ENCODE data around the gene CDC27. TPM values are rescaled to one million over a fixed set of nuclear protein-coding genes. Genes with fewer than 3 reads are reported as not detected.

The CDC27 gene
- total RNA-seq, 1 experiment from 2014 or later: 97.5 TPM

- Histone ChIP-seq H3K36me3 (ENCODE audit: control insufficient read depth, insufficient read depth, low read length) (no peaks in the 10 kb centered on the region), H3K9me3 (ENCODE audit: control insufficient read depth, insufficient read depth, low read depth, low read length) (no peaks in the 10 kb centered on the region), H3K27ac (ENCODE audit: low read length) (no peak overlapping the region), H3K4me3 (ENCODE audit: low read depth in 2 of 2, low read length in 2 of 2) (no peak overlapping the region), H3K27me3 (ENCODE audit: control insufficient read depth, insufficient read depth, low read length) (no peaks in the 10 kb centered on the region), H3K4me1 (ENCODE audit: control insufficient read depth, insufficient read depth, low read length) (peaks cover 3% of the 10 kb centered on the region; the same call in 1 of the 2 replicates)
- no TSS peak for BruUV-seq (replicated peaks)
- POLR2A ChIA-PET: no interaction called here
- no peak for DNase-seq (ENCODE audit: low read depth, low spot score)
- ATAC-seq: no peak
- CTCF ChIA-PET: no interaction called here
- no peak for TF ChIP-seq CTCF (IDR thresholded peaks at IDR 0.05)
- no peak for TF ChIP-seq POLR2AphosphoS5 (IDR thresholded peaks at IDR 0.05; ENCODE audit: low read depth, low read length)
- no peak for TF ChIP-seq TCF7L2 (IDR thresholded peaks at IDR 0.05; ENCODE audit: low read depth, low read length)
- TF ChIP-seq REST (IDR thresholded peaks at IDR 0.05; ENCODE audit: insufficient read depth in 1 of 2, low read depth in 2 of 2, low read length in 1 of 2): no peak
- TF ChIP-seq SIN3A (IDR thresholded peaks at IDR 0.05; ENCODE audit: borderline replicate concordance, insufficient read depth, low read depth, low read length): no peak
- in situ Hi-C loops (cut with HindIII; ENCODE audit: low pct_unique_long_range_greater_than_20kb, low sequenced_read_pairs) (no loop called here), intact Hi-C loops (cut with micrococcal nuclease; ENCODE audit: unreplicated experiment) (no loop called here)
These were observed 33.9 kb upstream of the CDC27 start for GRCh38 chr17:47223007-47223406.

- Histone ChIP-seq H3K36me3 (ENCODE audit: control insufficient read depth, insufficient read depth, low read length) (no peaks in the 10 kb centered on the region), H3K27ac (ENCODE audit: low read length) (no peak overlapping the region), H3K27me3 (ENCODE audit: control insufficient read depth, insufficient read depth, low read length) (no peaks in the 10 kb centered on the region), H3K4me1 (ENCODE audit: control insufficient read depth, insufficient read depth, low read length) (peaks cover 3% of the 10 kb centered on the region; the same call in 1 of the 2 replicates), H3K9me3 (ENCODE audit: control insufficient read depth, insufficient read depth, low read depth, low read length) (no peaks in the 10 kb centered on the region), H3K4me3 (ENCODE audit: low read depth in 2 of 2, low read length in 2 of 2) (no peak overlapping the region)
- in situ Hi-C loops (cut with HindIII; ENCODE audit: low pct_unique_long_range_greater_than_20kb, low sequenced_read_pairs): no loop called here
- intact Hi-C loops (cut with micrococcal nuclease; ENCODE audit: unreplicated experiment): no loop called here
- no TSS peak for BruUV-seq (replicated peaks)
- ChIA-PET CTCF (no interaction called here), POLR2A (no interaction called here)
- TF ChIP-seq POLR2AphosphoS5 (IDR thresholded peaks at IDR 0.05; ENCODE audit: low read depth, low read length) (no peak), CTCF (IDR thresholded peaks at IDR 0.05) (no peak), TCF7L2 (IDR thresholded peaks at IDR 0.05; ENCODE audit: low read depth, low read length) (no peak), REST (IDR thresholded peaks at IDR 0.05; ENCODE audit: insufficient read depth in 1 of 2, low read depth in 2 of 2, low read length in 1 of 2) (no peak), SIN3A (IDR thresholded peaks at IDR 0.05; ENCODE audit: borderline replicate concordance, insufficient read depth, low read depth, low read length) (no peak)
- no peak for ATAC-seq
- DNase-seq (ENCODE audit: low read depth, low spot score): no peak
These were observed 33.0 kb upstream of the CDC27 start for GRCh38 chr17:47222047-47222446.

Measured in Panc1 (cell line).